OCI-LY3 (cell line): ENCODE data around the gene INPP5A.

Source experiments
- H2AFZ ChIP-seq: fragments of 200-600, 300-600 bp; shearing (Covaris generic); 2 replicates; pipeline ENCODE4 v1.6.0; 2014; ENCODE audit warnings: antibody characterized with exemption, low read depth, low read length
- H3K27ac ChIP-seq: fragments of 200-600, 300-600 bp; sonication (generic); 2 replicates; pipeline ENCODE4 v1.5.1; 2014; ENCODE audit warnings: mild to moderate bottlenecking, low read length, moderate library complexity, mixed read lengths
- H3K27me3 ChIP-seq: fragments of 200-600, 300-600 bp; sonication (generic); 2 replicates; pipeline ENCODE4 v1.6.1; 2014; ENCODE audit warnings: low read depth, low read length, mixed read lengths
- H3K36me3 ChIP-seq: fragments of 200-600, 300-600 bp; sonication (generic); replicated peaks from 2 replicates; pipeline ENCODE3; 2014; ENCODE audit warnings: low read depth, low read length, mixed read lengths
- H3K4me1 ChIP-seq: fragments of 300-600, 200-600 bp; sonication (generic); 2 replicates; pipeline ENCODE4 v1.6.1; 2014; ENCODE audit warnings: low read length, mixed read lengths
- H3K4me2 ChIP-seq: fragments of 200-600, 300-600 bp; sonication (generic); 2 replicates; pipeline ENCODE4 v1.6.1; 2014; ENCODE audit warnings: low read length, mixed read lengths
- H3K4me3 ChIP-seq: fragments of 300-600, 200-600 bp; sonication (generic); 2 replicates; pipeline ENCODE4 v1.5.1; 2014; ENCODE audit warnings: antibody characterized with exemption, mild to moderate bottlenecking, low read length, moderate library complexity
- H3K79me2 ChIP-seq: fragments of 300-600, 200-600 bp; shearing (Covaris generic); 2 replicates; pipeline ENCODE4 v1.6.1; 2014; ENCODE audit warnings: mild to moderate bottlenecking, low read length, mixed read lengths
- H3K9ac ChIP-seq: fragments of 300-600, 200-600 bp; shearing (Covaris generic); 2 replicates; pipeline ENCODE4 v1.6.0; 2014; ENCODE audit warnings: mild to moderate bottlenecking, low read length, moderate library complexity
- H3K9me3 ChIP-seq: fragments of 200-600, 300-600 bp; shearing (Covaris generic); 2 replicates; pipeline ENCODE4 v1.6.1; 2014; ENCODE audit warnings: low read length, mixed read lengths; ENCODE audit not compliant: insufficient read depth
- H4K20me1 ChIP-seq: fragments of 200-600, 300-600 bp; sonication (generic); 2 replicates; pipeline ENCODE4 v1.6.1; 2016; ENCODE audit warnings: low read length, mixed read lengths; ENCODE audit not compliant: insufficient read depth
- CTCF ChIP-seq: fragments of 200-600, 300-600 bp; sonication (generic); IDR thresholded peaks from 2 replicates; pipeline ENCODE4 v1.5.1; 2014; ENCODE audit warnings: antibody characterized with exemption, low read length, low read depth
- EZH2phosphoT487 ChIP-seq: fragments of 200-600 bp; shearing (Covaris generic); IDR thresholded peaks from 2 replicates; pipeline ENCODE4 v1.6.1; 2018; ENCODE audit warnings: antibody characterized with exemption, mixed run types, low read depth

Gene INPP5A

GRCh38 chr10:132684164-132684891 is 146.7 kb downstream of the INPP5A start:
- H3K36me3 ChIP-seq = no peaks in the 10 kb centered on the region
- no peaks in the 10 kb centered on the region for H3K9me3 ChIP-seq
- no peak overlapping the region for H2AFZ ChIP-seq
- TF ChIP-seq CTCF = no peak
- no peak for TF ChIP-seq EZH2phosphoT487
- H3K4me2 ChIP-seq = no peak overlapping the region
- no peaks in the 10 kb centered on the region for H3K27me3 ChIP-seq
- H3K4me1 ChIP-seq = no peaks in the 10 kb centered on the region
- H3K27ac ChIP-seq = no peak overlapping the region
- no peak overlapping the region for H3K4me3 ChIP-seq
- no peak overlapping the region for H3K9ac ChIP-seq
- no peaks in the 10 kb centered on the region for H3K79me2 ChIP-seq
- H4K20me1 ChIP-seq = no peaks in the 10 kb centered on the region

GRCh38 chr10:132685101-132685891 is 147.7 kb downstream of the INPP5A start:
- TF ChIP-seq EZH2phosphoT487 = no peak
- TF ChIP-seq CTCF = no peak
- no peaks in the 10 kb centered on the region for H3K4me1 ChIP-seq
- no peak overlapping the region for H3K4me3 ChIP-seq
- H3K27ac ChIP-seq = no peak overlapping the region
- no peaks in the 10 kb centered on the region for H3K27me3 ChIP-seq
- H3K9me3 ChIP-seq = no peaks in the 10 kb centered on the region
- no peaks in the 10 kb centered on the region for H4K20me1 ChIP-seq
- H3K9ac ChIP-seq = no peak overlapping the region
- H3K36me3 ChIP-seq = no peaks in the 10 kb centered on the region
- H2AFZ ChIP-seq = no peak overlapping the region
- H3K79me2 ChIP-seq = no peaks in the 10 kb centered on the region
- H3K4me2 ChIP-seq = no peak overlapping the region

- Histone ChIP-seq H3K4me1 (no peaks in the 10 kb centered on the region), H3K79me2 (no peaks in the 10 kb centered on the region), H3K4me2 (no peak overlapping the region), H2AFZ (no peak overlapping the region), H3K36me3 (no peaks in the 10 kb centered on the region), H3K9ac (no peak overlapping the region), H3K9me3 (no peaks in the 10 kb centered on the region), H3K27me3 (no peaks in the 10 kb centered on the region), H4K20me1 (no peaks in the 10 kb centered on the region), H3K4me3 (no peak overlapping the region), H3K27ac (no peak overlapping the region)
- TF ChIP-seq CTCF = no peak
- no peak for TF ChIP-seq EZH2phosphoT487
These were observed 148.5 kb downstream of the INPP5A start for GRCh38 chr10:132685921-132686680.
